ENCODE measurements around the gene CACTIN.

- TF ChIP-seq POLR2A (IDR thresholded peaks at IDR 0.05) (no peak), CTCF (IDR thresholded peaks at IDR 0.05) (no peak)
Measured at GRCh38 chr19:3570606-3571011, 56.0 kb downstream of the CACTIN start.

All from right lobe of liver (tissue), 4 donors.